Adrenal gland (tissue), 5 donors: ENCODE measurements around the gene HNRNPUL1.

Source experiments
- CTCF ChIP-seq, 6 experiments: fragments of 450-650 bp in 4 of 6; fragments of 200-600 bp in 2 of 6; sonication (generic) in 1 of 6; IDR thresholded peaks; 1 replicate in 5 of 6; 2 replicates in 1 of 6; pipeline versions ENCODE4 v1.5.1 to v1.8.0; 2016 to 2021; ENCODE audit warnings: antibody characterized with exemption in 6 of 6, mild to moderate bottlenecking in 2 of 6, moderate library complexity in 1 of 6
- POLR2A ChIP-seq, 2 donors: fragments of 450-650 bp; IDR thresholded peaks; one replicate each; pipeline ENCODE4 v1.6.1; 2017; ENCODE audit warnings: antibody characterized with exemption in 2 of 2, mild to moderate bottlenecking in 2 of 2, moderate library complexity in 1 of 2
- donor health status: DM: no; HTN: no; CAD: no.

DNA sequence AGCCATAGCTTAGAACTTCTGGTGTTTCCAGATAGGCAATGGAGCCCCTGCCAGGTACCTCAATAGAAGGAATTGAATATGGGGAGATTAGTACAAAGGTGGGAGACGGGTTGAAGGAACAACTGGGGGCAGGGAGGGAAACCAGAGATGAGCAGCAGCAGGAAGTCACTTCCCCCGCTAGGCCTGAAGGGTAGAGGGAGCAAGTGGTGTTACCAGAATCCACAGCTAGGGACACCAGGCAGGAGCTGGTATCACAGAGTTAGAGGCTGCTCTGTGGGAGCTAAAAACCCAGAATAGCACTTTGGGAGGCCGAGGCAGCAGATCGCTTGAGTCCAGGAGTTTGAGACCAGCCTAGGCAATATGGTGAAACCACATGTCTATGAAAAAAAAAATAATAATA is 15.3 kb upstream of the HNRNPUL1 start:
- TF ChIP-seq CTCF (IDR thresholded peaks at IDR 0.05) = no peak
- no peak for TF ChIP-seq POLR2A (IDR thresholded peaks at IDR 0.05)
